ENCODE data around the gene HARS2. TPM values are rescaled to one million over a fixed set of nuclear protein-coding genes. Genes with fewer than 3 reads are reported as not detected.
"Not testable (repeated sequence)": the region's sequence is repeated elsewhere in the genome, so short reads cannot be mapped to it uniquely, and the experiment has no call there.

Gene HARS2
- polyA plus RNA-seq, 1 donor (not counting 4 experiments of a cell fraction or from before 2014, with no cell fraction given) = 44.5 TPM

DNA sequence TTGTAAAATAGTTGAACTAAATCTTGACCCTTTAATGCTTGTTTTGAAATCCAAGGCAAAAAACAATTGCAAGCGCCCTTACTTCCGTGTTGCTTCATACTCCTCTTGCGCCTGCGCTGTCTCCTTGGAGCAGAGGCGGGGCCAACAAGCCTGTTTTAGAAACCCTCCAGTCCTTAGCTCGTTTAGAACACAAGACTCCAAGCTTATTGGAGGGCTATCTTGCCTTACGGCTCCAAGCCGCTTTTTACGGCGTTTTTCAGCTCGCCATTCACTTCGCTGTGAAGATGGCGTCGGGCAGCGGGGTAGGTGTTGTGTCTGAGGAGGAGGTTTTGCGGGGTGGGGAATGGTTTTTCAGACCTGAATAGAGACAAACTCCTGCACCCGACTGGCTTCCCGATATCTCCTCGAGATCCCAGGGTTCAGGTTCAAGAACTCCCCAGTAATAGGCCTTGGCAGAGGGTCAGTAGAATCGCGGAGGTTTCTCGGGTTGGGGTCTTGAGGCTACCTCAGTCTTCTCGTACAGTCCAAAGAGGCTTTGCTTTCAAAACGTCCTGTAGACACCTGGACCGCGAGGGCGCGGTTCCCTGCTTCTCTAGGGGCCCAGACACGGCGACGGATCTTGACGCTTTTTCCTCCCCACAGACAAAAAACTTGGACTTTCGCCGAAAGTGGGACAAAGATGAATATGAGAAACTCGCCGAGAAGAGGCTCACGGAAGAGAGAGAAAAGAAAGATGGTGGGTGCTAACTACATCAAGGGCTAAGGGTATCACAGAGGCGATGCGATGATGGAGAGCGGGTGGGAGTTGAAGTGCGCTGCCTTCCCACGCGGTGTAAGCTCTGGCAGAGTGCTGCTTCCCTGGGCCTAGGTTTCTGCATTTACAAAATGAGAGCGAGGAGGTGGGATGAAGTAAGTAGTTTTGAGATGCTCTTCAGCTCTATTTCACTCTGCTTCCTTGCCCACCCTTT lies 9.2 kb downstream of the HARS2 start, which contains the start of gene ZMAT2:
ZMAT2 (plus strand) TSS at position 271 of the 968 bp plus-strand sequence; CDS start at position 285, 14 bp downstream.
- Histone ChIP-seq H3K9ac (ENCODE audit: control insufficient read depth, extremely low read depth, insufficient read depth, low read length) (peak within 1 kb of the TSS; percentile 84), H2AFZ (ENCODE audit: control insufficient read depth, low read length) (peak within 1 kb of the TSS; percentile 47), H4K20me1 (ENCODE audit: control insufficient read depth, extremely low read depth, insufficient read depth, low read length) (no peaks in the 10 kb centered on the region), H3K4me1 (ENCODE audit: control insufficient read depth, extremely low read depth, insufficient read depth, low read length) (peaks cover 13% of the 10 kb centered on the region), H3K27me3 (ENCODE audit: control insufficient read depth, extremely low read depth, insufficient read depth, low read length) (no peaks in the 10 kb centered on the region), H3K9me1 (ENCODE audit: control insufficient read depth, extremely low read depth, insufficient read depth, low read length) (peaks cover 2% of the 10 kb centered on the region), H3K79me2 (ENCODE audit: control insufficient read depth, insufficient read depth, low read length) (peaks cover 19% of the 10 kb centered on the region), H3K4me3 (ENCODE audit: control insufficient read depth in 2 of 3, extremely low read depth in 1 of 3, insufficient read depth in 2 of 3, low read depth in 1 of 3, low read length in 3 of 3) (peak within 1 kb of the TSS; percentile 74 to 91 (median 79)), H3K27ac (ENCODE audit: control insufficient read depth, insufficient read depth, low read length) (peak within 1 kb of the TSS; percentile 72), H3K9me3 (ENCODE audit: control insufficient read depth, low read depth, low read length) (no peaks in the 10 kb centered on the region), H3K4me2 (ENCODE audit: control insufficient read depth, extremely low read depth, insufficient read depth, low read depth, low read length) (peak within 1 kb of the TSS; percentile 92), H3K36me3 (ENCODE audit: control insufficient read depth in 2 of 2, extremely low read depth in 1 of 2, insufficient read depth in 2 of 2, low read length in 2 of 2) (peaks cover 42 to 43% of the 10 kb centered on the region in 2 experiments)
- FAIRE-seq = peak; percentile 90
- TF ChIP-seq, protein P1, sequence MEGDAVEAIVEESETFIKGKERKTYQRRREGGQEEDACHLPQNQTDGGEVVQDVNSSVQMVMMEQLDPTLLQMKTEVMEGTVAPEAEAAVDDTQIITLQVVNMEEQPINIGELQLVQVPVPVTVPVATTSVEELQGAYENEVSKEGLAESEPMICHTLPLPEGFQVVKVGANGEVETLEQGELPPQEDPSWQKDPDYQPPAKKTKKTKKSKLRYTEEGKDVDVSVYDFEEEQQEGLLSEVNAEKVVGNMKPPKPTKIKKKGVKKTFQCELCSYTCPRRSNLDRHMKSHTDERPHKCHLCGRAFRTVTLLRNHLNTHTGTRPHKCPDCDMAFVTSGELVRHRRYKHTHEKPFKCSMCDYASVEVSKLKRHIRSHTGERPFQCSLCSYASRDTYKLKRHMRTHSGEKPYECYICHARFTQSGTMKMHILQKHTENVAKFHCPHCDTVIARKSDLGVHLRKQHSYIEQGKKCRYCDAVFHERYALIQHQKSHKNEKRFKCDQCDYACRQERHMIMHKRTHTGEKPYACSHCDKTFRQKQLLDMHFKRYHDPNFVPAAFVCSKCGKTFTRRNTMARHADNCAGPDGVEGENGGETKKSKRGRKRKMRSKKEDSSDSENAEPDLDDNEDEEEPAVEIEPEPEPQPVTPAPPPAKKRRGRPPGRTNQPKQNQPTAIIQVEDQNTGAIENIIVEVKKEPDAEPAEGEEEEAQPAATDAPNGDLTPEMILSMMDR (optimal IDR thresholded peaks at IDR 0.05 in 1 of 3, IDR thresholded peaks at IDR 0.05 in 1 of 3, conservative IDR thresholded peaks at IDR 0.05 in 1 of 3; ENCODE audit: extremely low read depth in 1 of 3, insufficient read depth in 2 of 3, low read length in 3 of 3) = no peak
- TF ChIP-seq EZH2 (IDR thresholded peaks at IDR 0.05; ENCODE audit: low read length) = no peak
- dilution Hi-C loops (cut with MboI; ENCODE audit: extremely low pct_ligation_motif_present, low sequenced_read_pairs) = no loop called here
- peak; percentile 94 for DNase-seq (ENCODE audit: low read depth, low spot score)

- no peak overlapping the region for H3K27ac ChIP-seq (ENCODE audit: control insufficient read depth, insufficient read depth, low read length)
- TF ChIP-seq, protein P1 (optimal IDR thresholded peaks at IDR 0.05 in 1 of 3, IDR thresholded peaks at IDR 0.05 in 1 of 3, conservative IDR thresholded peaks at IDR 0.05 in 1 of 3; ENCODE audit: extremely low read depth in 1 of 3, insufficient read depth in 2 of 3, low read length in 3 of 3) = no peak
- no peak for TF ChIP-seq EZH2 (IDR thresholded peaks at IDR 0.05; ENCODE audit: low read length)
- H4K20me1 ChIP-seq (ENCODE audit: control insufficient read depth, extremely low read depth, insufficient read depth, low read length) = no peaks in the 10 kb centered on the region
- no peaks in the 10 kb centered on the region for H3K79me2 ChIP-seq (ENCODE audit: control insufficient read depth, insufficient read depth, low read length)
- H3K9me1 ChIP-seq (ENCODE audit: control insufficient read depth, extremely low read depth, insufficient read depth, low read length) = no peaks in the 10 kb centered on the region
- no peak overlapping the region for H3K9ac ChIP-seq (ENCODE audit: control insufficient read depth, extremely low read depth, insufficient read depth, low read length)
- no peak overlapping the region for H2AFZ ChIP-seq (ENCODE audit: control insufficient read depth, low read length)
- FAIRE-seq (no peak), DNase-seq (ENCODE audit: low read depth, low spot score) (no peak)
- dilution Hi-C loops (cut with MboI; ENCODE audit: extremely low pct_ligation_motif_present, low sequenced_read_pairs) = no loop called here
- no peak overlapping the region for H3K4me2 ChIP-seq (ENCODE audit: control insufficient read depth, extremely low read depth, insufficient read depth, low read depth, low read length)
- H3K4me1 ChIP-seq (ENCODE audit: control insufficient read depth, extremely low read depth, insufficient read depth, low read length) = peaks cover 4% of the 10 kb centered on the region
- no peaks in the 10 kb centered on the region for H3K9me3 ChIP-seq (ENCODE audit: control insufficient read depth, low read depth, low read length)
- no peak overlapping the region for H3K4me3 ChIP-seq (ENCODE audit: control insufficient read depth in 2 of 3, extremely low read depth in 1 of 3, insufficient read depth in 2 of 3, low read depth in 1 of 3, low read length in 3 of 3)
- H3K27me3 ChIP-seq (ENCODE audit: control insufficient read depth, extremely low read depth, insufficient read depth, low read length) = no peaks in the 10 kb centered on the region
- peaks cover 17 to 28% of the 10 kb centered on the region in 2 experiments for H3K36me3 ChIP-seq (ENCODE audit: control insufficient read depth in 2 of 2, extremely low read depth in 1 of 2, insufficient read depth in 2 of 2, low read length in 2 of 2)
Measured at GRCh38 chr5:140707812-140708211, 16.6 kb downstream of the HARS2 start.

GRCh38 chr5:140708787-140709186 lies 17.5 kb downstream of the HARS2 start:
- H3K9me3 ChIP-seq (ENCODE audit: control insufficient read depth, low read depth, low read length); H3K27ac ChIP-seq (ENCODE audit: control insufficient read depth, insufficient read depth, low read length); dilution Hi-C loops (cut with MboI; ENCODE audit: extremely low pct_ligation_motif_present, low sequenced_read_pairs); H3K4me3 ChIP-seq (ENCODE audit: control insufficient read depth in 2 of 3, extremely low read depth in 1 of 3, insufficient read depth in 2 of 3, low read depth in 1 of 3, low read length in 3 of 3); FAIRE-seq; H2AFZ ChIP-seq (ENCODE audit: control insufficient read depth, low read length); H3K79me2 ChIP-seq (ENCODE audit: control insufficient read depth, insufficient read depth, low read length); H3K27me3 ChIP-seq (ENCODE audit: control insufficient read depth, extremely low read depth, insufficient read depth, low read length); H3K4me1 ChIP-seq (ENCODE audit: control insufficient read depth, extremely low read depth, insufficient read depth, low read length); H4K20me1 ChIP-seq (ENCODE audit: control insufficient read depth, extremely low read depth, insufficient read depth, low read length); H3K4me2 ChIP-seq (ENCODE audit: control insufficient read depth, extremely low read depth, insufficient read depth, low read depth, low read length); DNase-seq (ENCODE audit: low read depth, low spot score); H3K9ac ChIP-seq (ENCODE audit: control insufficient read depth, extremely low read depth, insufficient read depth, low read length); H3K9me1 ChIP-seq (ENCODE audit: control insufficient read depth, extremely low read depth, insufficient read depth, low read length): not testable (repeated sequence)
- peaks cover 15 to 25% of the 10 kb centered on the region in 2 experiments for H3K36me3 ChIP-seq (ENCODE audit: control insufficient read depth in 2 of 2, extremely low read depth in 1 of 2, insufficient read depth in 2 of 2, low read length in 2 of 2)

Data from keratinocyte (primary cell).